GM12891 (cell line): ENCODE data around the gene CYP1A1.

Experiments
- PAX5 ChIP-seq: IDR thresholded peaks from 2 replicates; pipeline ENCODE4 v1.6.1; 2011; ENCODE audit warnings: low read length, moderate library complexity, mild to moderate bottlenecking; ENCODE audit not compliant: insufficient read depth, severe bottlenecking
- POLR2A ChIP-seq: IDR thresholded peaks from 2 replicates; pipeline ENCODE4 v1.6.1; 2011; ENCODE audit warnings: low read depth, low read length, control low read depth
- POLR2AphosphoS5 ChIP-seq: IDR thresholded peaks from 2 replicates; pipeline ENCODE4 v1.6.1; 2011; ENCODE audit warnings: low read depth, low read length, control low read depth
- POU2F2 ChIP-seq: IDR thresholded peaks from 2 replicates; pipeline ENCODE4 v1.6.1; 2011; ENCODE audit warnings: low read depth, mild to moderate bottlenecking, control low read depth, low read length, moderate library complexity
- TAF1 ChIP-seq: IDR thresholded peaks from 2 replicates; pipeline ENCODE4 v1.6.1; 2011; ENCODE audit warnings: low read depth, low read length, control low read depth

DNA sequence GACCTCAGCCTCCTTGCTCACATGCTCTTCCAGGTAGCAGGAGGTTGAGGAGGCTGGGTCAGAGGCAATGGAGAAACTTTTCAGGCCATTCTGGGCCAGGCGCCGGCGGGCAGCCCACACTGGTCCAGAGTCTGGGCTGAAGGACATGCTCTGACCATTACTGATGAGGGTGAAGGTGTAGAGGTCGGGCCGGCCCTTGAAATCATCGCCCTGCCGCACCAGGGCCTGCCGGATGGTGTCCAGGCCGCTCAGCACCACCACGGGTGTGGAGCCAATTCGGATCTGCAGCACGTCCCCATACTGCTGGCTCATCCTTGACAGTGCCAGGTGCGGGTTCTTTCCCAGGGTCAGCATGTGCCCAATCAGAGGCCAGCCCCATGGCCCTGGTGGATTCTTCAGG is 2.7 kb downstream of the CYP1A1 start:
- TF ChIP-seq POLR2AphosphoS5 (no peak), POLR2A (no peak), TAF1 (no peak), POU2F2 (no peak), PAX5 (no peak)
